GM18508 (cell line): Measurements from ENCODE around the gene TMEM86B.

Source experiments
- ATAC-seq: cut with Tn5 transposase; IDR thresholded peaks from one replicate; pipeline ENCODE4 v1.9.1; 2021; ENCODE audit warnings: moderate number of reproducible peaks; ENCODE audit not compliant: insufficient read depth, unreplicated experiment

TMEM86B gene

DNA sequence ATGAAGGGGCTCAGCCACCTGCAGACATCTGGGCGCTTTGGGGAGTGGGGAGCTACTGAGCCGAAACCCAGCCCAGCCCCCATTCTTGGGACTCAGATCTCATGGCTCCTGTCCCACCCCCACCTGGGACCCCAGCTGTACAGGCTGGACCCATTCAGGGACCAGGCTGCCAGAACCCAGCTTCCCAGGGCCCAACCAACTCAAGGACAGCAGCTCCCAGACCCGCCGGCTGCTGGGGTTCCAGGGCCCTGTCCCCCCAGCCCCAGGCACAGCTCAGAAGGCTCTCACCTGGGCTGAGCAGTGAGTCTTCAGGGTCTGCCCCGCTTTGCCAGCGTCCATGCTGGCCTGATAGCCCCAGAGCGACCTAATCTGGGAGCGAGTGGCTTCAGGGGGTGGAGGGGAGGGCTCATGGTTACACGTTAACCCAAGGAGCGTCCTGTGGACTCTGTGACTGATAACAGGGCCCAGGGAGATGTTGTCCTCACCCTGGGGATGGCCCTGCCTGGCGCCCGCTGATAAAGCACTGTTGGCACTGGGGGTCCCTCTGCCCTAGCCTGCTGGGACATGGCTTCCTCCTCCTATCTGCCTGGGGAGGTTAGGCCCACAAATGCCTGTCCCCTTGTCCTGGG lies at the start of gene TMEM86B:
TMEM86B (minus strand) TSS at position 361 of the 629 bp plus-strand sequence; CDS start at position 339, 22 bp downstream.
- no peak for ATAC-seq

GRCh38 chr19:55277494-55277893 lies 48.9 kb upstream of the TMEM86B start:
- no peak for ATAC-seq

DNA sequence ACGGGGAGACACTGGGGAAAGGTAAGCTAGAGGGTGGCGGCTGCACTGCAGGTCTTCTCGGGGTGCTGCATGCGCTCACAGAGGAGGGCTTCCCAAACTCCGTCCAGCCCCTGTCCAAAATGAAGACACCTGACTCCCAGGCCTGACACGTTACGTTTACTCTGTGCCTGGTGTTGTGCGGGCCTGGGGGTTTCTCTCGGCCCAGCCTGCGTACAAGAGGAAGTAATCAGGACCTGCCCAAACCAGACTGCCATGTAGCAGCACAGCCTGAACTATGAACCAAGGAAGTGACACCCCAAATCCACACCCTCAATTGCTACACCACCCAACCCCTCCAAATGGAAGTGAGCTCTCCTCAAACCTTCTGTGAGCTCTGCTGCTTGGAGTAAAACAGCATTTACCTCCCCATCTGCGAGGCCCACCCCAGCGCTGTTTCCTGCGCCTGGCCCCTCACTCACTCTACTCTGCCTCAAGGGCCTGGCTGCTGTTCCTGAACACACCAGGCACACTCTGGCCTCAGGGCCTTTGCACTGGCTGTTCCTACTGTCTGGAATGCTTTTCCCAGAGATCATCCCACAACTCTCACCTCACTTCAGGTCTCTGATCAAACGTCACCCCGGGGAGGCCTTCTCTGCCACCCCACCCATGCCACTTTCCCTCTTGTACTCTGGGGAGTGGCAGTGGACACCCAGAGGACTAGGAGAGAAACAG lies 48.3 kb upstream of the TMEM86B start:
- ATAC-seq, result no peak

- ATAC-seq, result no peak
These were observed 47.5 kb upstream of the TMEM86B start for GRCh38 chr19:55275851-55276719.

DNA sequence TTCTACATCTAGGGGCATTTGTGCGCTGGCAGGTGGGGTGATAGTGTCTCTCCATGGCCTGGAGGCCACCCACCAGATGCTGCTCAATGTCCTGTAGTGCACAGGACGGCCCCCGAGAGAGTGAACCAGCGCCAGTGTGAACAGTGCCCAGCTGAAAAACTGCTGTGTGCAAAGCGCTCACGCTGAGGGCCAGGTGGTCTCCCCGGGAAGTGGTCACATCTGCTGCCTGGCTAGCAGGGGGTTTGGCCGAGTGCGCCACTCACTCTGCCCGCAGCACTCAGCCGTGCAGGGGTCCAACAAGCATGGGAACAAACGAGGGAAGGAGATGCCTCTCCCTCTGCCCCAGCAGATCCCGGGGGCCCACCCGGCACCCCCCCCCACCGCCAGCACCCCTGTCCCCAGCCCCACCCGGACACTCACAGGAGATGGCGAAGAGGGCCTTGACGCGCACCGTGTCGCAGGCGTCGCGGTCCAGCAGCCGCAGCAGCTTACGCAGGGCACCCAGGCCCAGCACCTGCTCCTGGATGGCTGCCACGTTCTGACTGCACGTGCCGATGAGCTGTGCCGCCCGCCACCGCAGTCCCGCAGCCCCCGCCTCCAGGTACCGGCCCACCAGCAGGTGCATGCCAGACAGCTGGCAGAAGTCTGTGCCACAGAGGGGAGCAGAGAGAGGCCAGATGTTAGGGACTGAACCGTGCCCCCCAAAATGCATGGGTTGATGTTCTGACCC lies 45.6 kb upstream of the TMEM86B start:
- no peak for ATAC-seq

DNA sequence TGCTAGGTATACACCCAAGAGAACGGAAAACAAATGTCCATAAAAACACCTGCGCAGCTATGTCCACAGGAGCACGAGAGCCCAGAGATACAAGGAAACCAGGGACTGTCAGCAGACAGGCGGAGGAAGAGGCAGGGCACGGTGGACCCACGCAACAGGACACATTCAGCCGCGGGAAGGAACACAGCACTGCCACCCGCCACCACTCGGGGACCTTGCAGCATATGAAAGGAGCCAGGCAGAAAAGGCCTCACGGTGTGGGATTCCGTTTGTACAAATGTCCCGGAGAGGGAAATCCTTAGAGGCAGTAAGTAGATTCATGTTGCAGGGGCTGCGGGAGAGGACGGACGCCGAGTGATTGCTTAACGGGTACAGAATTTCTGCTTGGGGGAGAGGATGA lies 43.6 kb upstream of the TMEM86B start:
- ATAC-seq, result no peak

DNA sequence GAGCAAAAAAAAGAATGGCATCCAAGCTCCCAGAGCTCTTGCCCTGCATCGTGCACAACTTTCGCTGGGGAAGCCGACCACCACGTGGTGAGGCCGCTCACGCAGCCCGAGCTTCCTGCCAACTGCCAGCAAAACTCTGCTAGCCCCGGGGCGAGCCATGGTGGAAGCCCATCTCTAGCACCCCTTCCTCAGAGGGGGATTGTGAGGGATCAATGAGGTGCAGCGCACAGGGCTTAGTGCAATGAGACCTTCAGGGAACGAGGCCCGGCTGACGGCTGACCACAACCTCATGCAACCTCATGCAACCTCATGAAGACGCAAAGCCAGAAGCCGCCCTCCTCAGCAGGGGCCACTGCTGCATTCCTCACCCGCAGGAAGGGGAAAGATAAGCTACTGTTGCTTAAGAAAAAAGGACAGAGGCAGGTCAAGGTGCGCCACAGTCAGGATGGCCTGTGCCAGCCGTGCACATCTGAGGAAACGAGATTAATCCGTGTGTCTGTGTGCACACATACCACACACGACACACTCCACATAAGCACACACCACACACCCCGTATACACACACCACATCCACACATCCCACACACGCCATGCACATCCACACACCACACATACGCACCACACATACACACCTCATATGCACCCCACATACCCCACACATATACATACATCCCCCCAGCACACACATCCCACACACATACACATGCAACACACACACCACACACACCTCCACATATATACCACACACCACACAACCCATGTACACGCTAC lies 41.8 kb upstream of the TMEM86B start:
- no peak for ATAC-seq

GRCh38 chr19:55269299-55269698 lies 40.7 kb upstream of the TMEM86B start:
- no peak for ATAC-seq

GRCh38 chr19:55266840-55267239 lies 38.3 kb upstream of the TMEM86B start:
- ATAC-seq, result no peak

DNA sequence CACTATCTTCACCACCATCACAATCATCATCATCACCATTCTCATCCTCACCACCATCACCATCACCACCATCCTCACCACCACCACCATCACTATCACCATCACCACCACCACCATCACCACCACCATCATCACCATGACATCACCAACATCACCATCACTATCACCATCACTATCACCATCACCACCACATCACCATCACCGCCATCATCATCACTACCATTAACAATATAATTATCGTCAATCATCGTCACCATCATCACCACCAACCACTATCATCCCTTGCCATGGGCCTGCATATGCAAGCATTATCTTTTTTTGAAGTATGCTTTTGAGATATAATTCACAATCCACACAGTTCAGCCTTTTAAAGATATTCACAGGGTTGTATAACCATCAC lies 37.8 kb upstream of the TMEM86B start:
- ATAC-seq, result no peak

DNA sequence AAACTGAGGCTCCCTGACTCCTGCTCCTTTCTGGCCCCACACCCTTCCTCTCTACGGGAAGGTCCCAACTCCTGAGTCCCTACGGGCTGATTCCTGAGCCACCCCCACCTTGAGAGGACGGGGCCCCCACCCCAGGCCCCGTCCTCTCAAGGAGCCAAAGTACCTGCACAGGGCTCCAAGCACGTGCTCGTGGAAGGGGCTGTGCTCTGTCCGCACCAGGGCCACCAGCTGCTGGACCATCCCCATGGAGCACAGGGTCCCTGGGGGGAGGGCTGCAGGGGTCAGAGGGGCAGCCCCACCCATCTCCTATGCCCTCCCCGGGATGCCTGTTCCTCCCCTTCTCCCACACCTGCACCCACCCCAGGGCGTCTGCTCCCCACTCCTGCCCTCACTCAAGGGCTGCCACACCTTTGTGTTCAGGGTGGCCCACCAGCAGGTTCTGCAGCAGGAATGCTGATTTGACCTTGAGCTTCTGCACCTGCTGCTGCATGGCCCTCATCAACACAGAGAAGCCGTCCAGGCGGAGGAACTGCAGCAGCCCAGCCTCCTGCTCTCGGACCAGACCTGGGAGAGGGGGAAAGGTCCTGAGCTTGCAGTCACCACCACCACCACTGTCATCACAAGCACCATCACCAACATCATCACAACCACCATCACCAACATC lies 37.3 kb upstream of the TMEM86B start:
- no peak for ATAC-seq

DNA sequence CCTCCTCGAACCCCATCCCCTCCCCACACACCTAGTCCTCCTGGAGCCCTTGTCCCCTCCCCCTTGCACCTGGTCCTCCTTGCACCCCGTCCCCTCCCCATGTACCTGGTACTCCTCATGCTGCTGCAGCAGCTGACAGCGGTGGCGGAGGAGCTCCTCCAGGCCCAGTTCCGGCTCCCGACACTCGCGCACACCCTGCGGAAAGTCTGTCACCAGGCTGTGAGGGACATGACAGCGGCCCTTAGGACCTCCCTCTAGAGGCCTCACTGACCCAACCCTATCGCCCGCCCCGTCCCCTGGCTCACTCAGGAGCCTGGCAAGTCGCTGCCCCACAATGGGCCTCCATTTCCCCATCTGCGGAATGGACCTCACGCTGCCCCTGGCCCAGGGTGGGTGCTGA lies 36.6 kb upstream of the TMEM86B start:
- no peak for ATAC-seq

DNA sequence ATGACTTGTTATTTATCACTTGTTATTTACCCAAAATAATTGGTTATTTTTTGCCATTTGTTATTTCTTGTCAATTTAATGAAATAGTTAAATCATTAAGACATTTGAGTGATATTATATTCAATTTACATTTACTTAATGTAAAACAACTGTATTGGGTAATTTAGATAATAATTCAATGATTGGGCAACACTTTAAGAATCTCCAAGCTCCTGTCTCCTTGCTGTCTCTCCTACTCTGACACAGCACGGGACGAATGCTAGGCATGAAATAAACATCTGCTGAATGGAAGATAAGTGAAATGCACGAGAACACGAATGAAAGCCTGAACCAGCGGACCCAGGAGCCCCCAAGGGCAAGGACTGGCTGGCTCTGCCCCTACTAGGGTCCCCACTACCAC lies 36.0 kb upstream of the TMEM86B start:
- ATAC-seq, result no peak

GRCh38 chr19:55262359-55262758 lies 33.8 kb upstream of the TMEM86B start:
- no peak for ATAC-seq

GRCh38 chr19:55261671-55262126 lies 33.1 kb upstream of the TMEM86B start:
- ATAC-seq, result no peak

- no peak for ATAC-seq
These were observed 31.1 kb upstream of the TMEM86B start for GRCh38 chr19:55259540-55260210.

- ATAC-seq, result peak; percentile 55
These were observed 30.4 kb upstream of the TMEM86B start, which contains the start of gene PPP6R1 for GRCh38 chr19:55258828-55259539. TSS of gene PPP6R1 (minus strand) at chr19:55259017. CDS start at chr19:55247103, 11,914 bp downstream.

DNA sequence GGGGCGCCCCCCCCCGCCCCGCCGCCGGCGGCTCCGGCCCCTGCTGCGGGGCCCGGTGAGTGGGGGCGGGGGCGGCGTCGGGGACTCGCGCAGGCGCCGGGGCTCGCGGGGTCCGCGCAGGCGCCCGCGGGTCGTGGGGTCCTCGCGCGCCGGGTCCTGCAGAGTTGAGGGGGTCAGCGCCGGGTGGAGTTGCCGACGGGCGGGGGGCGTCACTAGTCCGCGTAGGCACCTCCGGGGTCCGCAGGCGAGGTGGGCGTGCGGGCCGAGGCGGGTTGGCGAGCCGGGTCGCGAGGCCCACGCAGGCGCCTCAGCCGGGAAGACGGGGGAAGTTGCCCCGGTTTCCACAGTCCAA lies 29.9 kb upstream of the TMEM86B start:
- no peak for ATAC-seq
